NCI-H2107 treated with DMSO at 0.1 percent for 48 hours (cell line): ENCODE results near the gene PKP3.
"Not testable (repeated sequence)": the region's sequence is repeated elsewhere in the genome, so short reads cannot be mapped to it uniquely, and the experiment has no call there.

Experiments
- DNase-seq: peaks from one replicate; lab custom pipeline; 2025; ENCODE audit not compliant: unreplicated experiment; lab: John Stamatoyannopoulos, UW

The PKP3 gene

GRCh38 chr11:393219-394033 lies 583 bp upstream of the PKP3 start:
- no peak for DNase-seq

GRCh38 chr11:394858-395655 lies 1.0 kb downstream of the PKP3 start:
- DNase-seq = no peak

- no peak for DNase-seq
Observed at GRCh38 chr11:395866-396265, 1.9 kb downstream of the PKP3 start.

- no peak for DNase-seq
Observed at GRCh38 chr11:396511-396947, 2.5 kb downstream of the PKP3 start.

GRCh38 chr11:396948-397548 lies 3.0 kb downstream of the PKP3 start:
- DNase-seq = no peak

- DNase-seq = no peak
Observed at GRCh38 chr11:398826-399225, 4.8 kb downstream of the PKP3 start.

GRCh38 chr11:399731-400211 lies 5.8 kb downstream of the PKP3 start:
- no peak for DNase-seq

- no peak for DNase-seq
Observed at GRCh38 chr11:400241-400689, 6.3 kb downstream of the PKP3 start.

GRCh38 chr11:401196-401595 lies 7.2 kb downstream of the PKP3 start:
- DNase-seq = not testable (repeated sequence)

- DNase-seq = no peak
Observed at GRCh38 chr11:403021-403760, 9.2 kb downstream of the PKP3 start.

GRCh38 chr11:403761-404431 lies 9.9 kb downstream of the PKP3 start:
- DNase-seq = no peak

- no peak for DNase-seq
Observed at GRCh38 chr11:404551-405264, 10.7 kb downstream of the PKP3 start.

- no peak for DNase-seq
Observed at GRCh38 chr11:405323-405953, 11.4 kb downstream of the PKP3 start.

- DNase-seq = no peak
Observed at GRCh38 chr11:405954-406795, 12.2 kb downstream of the PKP3 start.

- no peak for DNase-seq
Observed at GRCh38 chr11:406796-407650, 13.0 kb downstream of the PKP3 start.

- no peak for DNase-seq
Observed at GRCh38 chr11:407651-408123, 13.7 kb downstream of the PKP3 start.
